AG04449 (cell line): Measurements from ENCODE around the gene MUC22.

ENCODE experiments used
- CTCF ChIA-PET: fragments of 350-600 bp; formaldehyde crosslinking; extraction: SDS; loops from one replicate; lab custom pipeline; 2021; ENCODE audit warnings: antibody characterized with exemption; lab: Yijun Ruan, JAX
- POLR2A ChIA-PET: fragments of 400-600, 350-600 bp; formaldehyde crosslinking; extraction: SDS; loops from one replicate; lab custom pipeline; 2020; ENCODE audit warnings: antibody characterized with exemption, inconsistent platforms; lab: Yijun Ruan, JAX
- DNase-seq: peaks from one replicate; pipeline ENCODE4 v3.0.0-alpha.2; 2010; ENCODE audit warnings: low read depth, low spot score
- H3K4me3 ChIP-seq: 2 replicates; pipeline ENCODE4 v1.5.1; 2011; ENCODE audit warnings: low read depth, mild to moderate bottlenecking, control low read depth, low read length
- CTCF ChIP-seq: IDR thresholded peaks from one replicate; pipeline ENCODE4 v1.5.1; 2011; ENCODE audit warnings: mild to moderate bottlenecking, moderate library complexity, low read length, control low read depth, inconsistent platforms; ENCODE audit not compliant: insufficient read depth; ENCODE audit errors: missing control alignments

MUC22 gene

GRCh38 chr6:31025595-31025994 lies 15.3 kb downstream of the MUC22 start:
- H3K4me3 ChIP-seq: no peak overlapping the region
- TF ChIP-seq CTCF: no peak
- no peak for DNase-seq
- CTCF ChIA-PET: no interaction called here
- POLR2A ChIA-PET: no interaction called here

GRCh38 chr6:31031095-31031494 lies 20.8 kb downstream of the MUC22 start:
- POLR2A ChIA-PET: no interaction called here
- CTCF ChIA-PET: no interaction called here
- no peak for TF ChIP-seq CTCF
- no peak for DNase-seq
- no peak overlapping the region for H3K4me3 ChIP-seq

DNA sequence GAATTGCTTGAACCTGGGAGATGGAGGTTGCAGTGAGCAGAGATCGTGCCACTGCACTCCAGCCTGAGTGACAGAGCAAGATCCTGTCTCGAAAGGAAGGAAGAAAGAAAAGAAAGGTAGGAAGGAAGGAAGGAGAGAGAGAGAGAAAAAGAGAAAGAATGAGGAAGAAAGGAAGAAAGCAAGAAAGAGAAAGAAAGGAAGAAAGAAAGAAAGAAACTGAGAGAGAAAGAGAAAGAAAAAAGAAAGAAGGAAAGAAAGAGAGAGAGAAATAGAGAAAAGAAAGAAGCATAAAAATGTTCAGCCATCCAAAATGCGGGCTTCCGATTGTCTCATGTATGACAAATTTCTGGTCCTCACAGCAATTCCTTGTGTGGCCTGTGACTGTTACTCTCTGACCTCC lies 22.8 kb downstream of the MUC22 start:
- DNase-seq: no peak
- no peak overlapping the region for H3K4me3 ChIP-seq
- no peak for TF ChIP-seq CTCF
- CTCF ChIA-PET: interaction anchor here (1.4 to 7.7 kb wide), 2 partner anchors 9 to 36 kb away, joined by 3 to 45 read pairs; no protein-coding TSS in a partner anchor
- POLR2A ChIA-PET: no interaction called here

DNA sequence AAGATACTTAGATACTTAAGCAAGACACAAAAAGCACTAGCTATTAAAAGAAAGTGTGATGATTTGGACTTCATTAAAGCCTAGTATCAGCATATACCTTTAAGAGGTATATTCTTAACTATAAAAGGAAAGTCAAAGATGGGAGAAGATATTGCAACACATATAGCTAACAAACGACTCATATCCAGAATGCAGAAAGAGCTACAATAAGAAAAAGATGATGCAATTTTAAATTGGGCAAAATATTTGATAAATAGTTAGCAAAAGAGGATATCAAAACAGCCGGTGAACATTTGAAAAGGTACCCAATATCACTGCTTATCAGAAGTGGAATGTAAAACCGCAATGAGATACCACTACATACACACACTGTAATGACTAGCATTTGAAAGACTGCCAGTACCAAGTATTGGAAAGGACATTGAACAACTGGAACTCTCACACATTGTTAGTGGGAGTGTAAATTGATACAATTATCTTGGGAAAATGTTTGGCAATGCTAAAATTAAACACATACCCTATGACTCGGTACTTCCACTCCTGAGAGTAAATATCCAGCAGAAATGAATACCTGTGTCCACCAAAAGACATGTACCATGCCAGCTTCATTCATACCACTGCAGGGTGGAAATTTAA lies 25.7 kb downstream of the MUC22 start:
- ChIA-PET POLR2A (no interaction called here), CTCF (interaction anchor here (1.0 to 7.7 kb wide), 6 partner anchors 17 to 140 kb away, joined by 3 to 45 read pairs (median 4); no protein-coding TSS in a partner anchor)
- DNase-seq: no peak
- H3K4me3 ChIP-seq: no peak overlapping the region
- no peak for TF ChIP-seq CTCF

GRCh38 chr6:31037169-31037568 lies 26.9 kb downstream of the MUC22 start:
- no peak for TF ChIP-seq CTCF
- no peak overlapping the region for H3K4me3 ChIP-seq
- CTCF ChIA-PET: interaction anchor here (1.1 to 7.7 kb wide), 6 partner anchors 11 to 138 kb away, joined by 3 to 45 read pairs (median 6); no protein-coding TSS in a partner anchor
- no peak for DNase-seq
- POLR2A ChIA-PET: no interaction called here

DNA sequence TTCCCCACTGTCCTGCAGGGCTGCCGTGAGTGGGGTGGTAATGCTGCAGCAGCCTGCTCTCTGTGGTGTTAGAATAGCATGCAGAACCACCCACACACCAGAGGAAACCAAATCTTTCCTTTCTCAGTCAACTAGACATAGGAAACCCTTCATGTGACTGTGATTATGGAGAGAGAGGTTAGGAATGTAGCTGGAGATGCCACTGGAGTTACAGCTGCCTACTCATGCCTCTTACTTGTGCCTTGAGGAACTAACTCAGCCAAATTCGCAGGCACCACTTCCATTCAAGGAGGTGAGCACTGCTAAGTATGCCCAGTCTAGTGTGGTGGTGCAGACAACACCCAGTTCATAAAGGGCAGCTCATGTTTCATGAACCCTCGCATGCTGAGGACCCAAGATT lies 27.4 kb downstream of the MUC22 start:
- POLR2A ChIA-PET: no interaction called here
- H3K4me3 ChIP-seq: no peak overlapping the region
- CTCF ChIA-PET: interaction anchor here (0.7 to 7.7 kb wide), 6 partner anchors 8 to 122 kb away, joined by 3 to 45 read pairs (median 6); no protein-coding TSS in a partner anchor
- peak; percentile 67 for DNase-seq
- TF ChIP-seq CTCF: no peak
